Measurements from ENCODE around the gene CTF1.

GRCh38 chr16:30930160-30930571 is 33.8 kb downstream of the CTF1 start:
- TF ChIP-seq CTCF (IDR thresholded peaks at IDR 0.05): no peak
- no peak for TF ChIP-seq POLR2A (IDR thresholded peaks at IDR 0.05)
- no peak for TF ChIP-seq POLR2AphosphoS5 (IDR thresholded peaks at IDR 0.05)

Measured in sigmoid colon (tissue), 4 donors.